ENCODE measurements around the gene JARID2.

Gene JARID2

DNA sequence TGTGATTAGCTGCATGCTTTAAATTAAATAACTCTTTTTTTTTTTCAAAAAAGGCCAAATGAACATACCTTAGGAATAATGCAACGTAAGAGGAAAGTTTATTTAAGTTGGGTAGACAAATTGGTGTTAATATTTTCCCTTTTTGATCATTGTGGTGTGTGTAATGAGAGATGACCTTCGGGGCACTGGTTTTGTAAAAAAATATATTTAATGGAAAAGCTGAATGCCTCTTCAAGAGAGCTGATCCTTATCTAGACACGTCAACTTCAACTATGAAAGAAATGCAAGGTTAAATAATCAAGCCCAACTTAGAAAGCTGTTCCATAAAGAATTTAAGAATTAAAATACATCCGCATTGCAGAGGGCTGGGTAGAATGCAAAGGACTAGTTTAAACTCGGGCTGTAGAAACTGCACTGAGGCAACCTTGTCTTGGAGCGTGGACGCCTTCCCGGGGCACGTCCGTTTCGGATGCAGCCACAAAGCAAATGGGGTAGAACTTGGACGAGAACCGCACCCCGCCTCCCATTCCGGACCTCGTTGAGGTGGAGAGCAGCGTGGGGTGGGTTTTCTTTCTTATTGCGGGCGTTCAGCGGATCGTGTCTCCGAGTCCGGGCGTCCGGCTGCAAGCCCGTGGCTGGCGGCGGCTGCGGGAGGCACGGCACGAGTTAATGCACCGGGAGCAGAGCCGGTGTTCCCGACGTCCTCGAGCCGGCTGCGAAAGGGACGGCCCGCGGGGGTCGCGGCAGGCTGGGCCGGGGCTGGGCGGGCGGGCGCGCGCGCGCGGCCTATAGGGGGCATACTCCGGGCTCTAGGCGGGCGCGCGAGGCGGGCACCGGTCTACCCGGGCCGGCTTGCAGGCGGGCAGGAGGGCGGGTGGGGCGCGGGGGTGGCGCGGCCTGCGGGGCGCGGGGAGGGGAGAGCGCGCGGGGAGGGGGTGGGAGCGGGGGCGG is 1.9 kb downstream of the JARID2 start:
- no peaks in the 10 kb centered on the region for H3K9me3 ChIP-seq (ENCODE audit: control insufficient read depth, insufficient read depth, low read depth, low read length)
- H3K4me1 ChIP-seq (ENCODE audit: control insufficient read depth, insufficient read depth, low read length), result peaks cover 44% of the 10 kb centered on the region
- H3K27ac ChIP-seq (ENCODE audit: low read depth, low read length), result peak overlapping the region; percentile 93
- peak overlapping the region; percentile 90 for H3K9ac ChIP-seq (ENCODE audit: low read length)
- H3K27me3 ChIP-seq (ENCODE audit: control insufficient read depth, insufficient read depth, low read length), result no peaks in the 10 kb centered on the region
- H3K36me3 ChIP-seq (ENCODE audit: control insufficient read depth, insufficient read depth, low read length), result peaks cover 15% of the 10 kb centered on the region
- peak overlapping the region; percentile 89 for H3K4me3 ChIP-seq (ENCODE audit: low read depth, low read length)

DNA sequence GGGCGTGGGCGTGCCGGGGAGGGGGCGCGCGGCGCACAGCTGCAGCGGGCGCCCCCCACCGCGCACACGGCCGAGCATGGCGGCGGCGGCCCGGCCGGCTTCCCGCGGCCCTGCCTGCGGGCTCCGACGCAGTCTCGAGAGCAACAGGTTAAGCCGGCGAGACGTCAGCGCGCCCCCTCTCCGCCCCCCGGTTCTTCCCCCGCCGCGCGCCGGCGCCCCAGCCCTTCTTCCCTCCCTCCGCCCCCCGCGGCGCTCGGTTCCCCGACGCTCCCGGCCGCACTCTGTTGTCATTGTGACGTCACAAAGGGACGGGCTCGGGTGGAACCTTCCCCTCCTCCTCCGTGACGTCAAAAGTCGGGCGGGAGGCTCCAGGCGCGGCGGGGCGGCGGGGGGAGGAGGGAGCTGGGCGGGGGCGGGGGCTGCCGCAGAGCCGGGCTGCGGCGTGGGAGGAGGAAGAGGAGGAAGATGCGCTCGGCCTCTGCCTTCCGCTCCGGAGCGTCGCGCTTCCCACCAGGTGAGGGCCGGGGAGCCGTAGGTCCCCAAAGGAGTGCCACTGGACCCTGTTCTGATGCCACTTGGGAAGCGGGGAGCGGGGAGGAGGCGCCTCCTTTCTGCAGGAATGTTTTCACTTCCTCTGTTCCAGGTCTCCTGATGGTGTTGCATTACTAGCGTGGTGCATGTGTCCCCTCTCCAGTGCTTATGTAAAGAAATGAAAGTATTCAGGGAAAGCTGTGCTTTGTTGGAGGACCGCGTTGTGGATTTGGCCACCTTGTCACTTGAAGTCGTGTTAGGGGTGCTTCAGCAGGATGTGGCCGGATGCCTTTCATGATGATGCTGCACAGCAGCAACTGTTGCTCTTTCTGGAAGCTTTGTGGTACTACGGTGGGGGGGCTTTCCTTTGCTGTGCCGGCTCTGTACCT is 2.8 kb downstream of the JARID2 start:
- Histone ChIP-seq H3K4me1 (ENCODE audit: control insufficient read depth, insufficient read depth, low read length) (peaks cover 42% of the 10 kb centered on the region), H3K4me3 (ENCODE audit: low read depth, low read length) (peak overlapping the region; percentile 84), H3K27ac (ENCODE audit: low read depth, low read length) (no peak overlapping the region), H3K9ac (ENCODE audit: low read length) (peak overlapping the region; percentile 78), H3K27me3 (ENCODE audit: control insufficient read depth, insufficient read depth, low read length) (no peaks in the 10 kb centered on the region), H3K36me3 (ENCODE audit: control insufficient read depth, insufficient read depth, low read length) (peaks cover 21% of the 10 kb centered on the region), H3K9me3 (ENCODE audit: control insufficient read depth, insufficient read depth, low read depth, low read length) (no peaks in the 10 kb centered on the region)

- peaks cover 45% of the 10 kb centered on the region for H3K4me1 ChIP-seq (ENCODE audit: control insufficient read depth, insufficient read depth, low read length)
- H3K4me3 ChIP-seq (ENCODE audit: low read depth, low read length), result peak overlapping the region; percentile 84
- H3K9ac ChIP-seq (ENCODE audit: low read length), result peak overlapping the region; percentile 78
- no peaks in the 10 kb centered on the region for H3K27me3 ChIP-seq (ENCODE audit: control insufficient read depth, insufficient read depth, low read length)
- H3K27ac ChIP-seq (ENCODE audit: low read depth, low read length), result no peak overlapping the region
- peaks cover 27% of the 10 kb centered on the region for H3K36me3 ChIP-seq (ENCODE audit: control insufficient read depth, insufficient read depth, low read length)
- H3K9me3 ChIP-seq (ENCODE audit: control insufficient read depth, insufficient read depth, low read depth, low read length), result no peaks in the 10 kb centered on the region
Measured at GRCh38 chr6:15249371-15250019, 3.6 kb downstream of the JARID2 start.

DNA sequence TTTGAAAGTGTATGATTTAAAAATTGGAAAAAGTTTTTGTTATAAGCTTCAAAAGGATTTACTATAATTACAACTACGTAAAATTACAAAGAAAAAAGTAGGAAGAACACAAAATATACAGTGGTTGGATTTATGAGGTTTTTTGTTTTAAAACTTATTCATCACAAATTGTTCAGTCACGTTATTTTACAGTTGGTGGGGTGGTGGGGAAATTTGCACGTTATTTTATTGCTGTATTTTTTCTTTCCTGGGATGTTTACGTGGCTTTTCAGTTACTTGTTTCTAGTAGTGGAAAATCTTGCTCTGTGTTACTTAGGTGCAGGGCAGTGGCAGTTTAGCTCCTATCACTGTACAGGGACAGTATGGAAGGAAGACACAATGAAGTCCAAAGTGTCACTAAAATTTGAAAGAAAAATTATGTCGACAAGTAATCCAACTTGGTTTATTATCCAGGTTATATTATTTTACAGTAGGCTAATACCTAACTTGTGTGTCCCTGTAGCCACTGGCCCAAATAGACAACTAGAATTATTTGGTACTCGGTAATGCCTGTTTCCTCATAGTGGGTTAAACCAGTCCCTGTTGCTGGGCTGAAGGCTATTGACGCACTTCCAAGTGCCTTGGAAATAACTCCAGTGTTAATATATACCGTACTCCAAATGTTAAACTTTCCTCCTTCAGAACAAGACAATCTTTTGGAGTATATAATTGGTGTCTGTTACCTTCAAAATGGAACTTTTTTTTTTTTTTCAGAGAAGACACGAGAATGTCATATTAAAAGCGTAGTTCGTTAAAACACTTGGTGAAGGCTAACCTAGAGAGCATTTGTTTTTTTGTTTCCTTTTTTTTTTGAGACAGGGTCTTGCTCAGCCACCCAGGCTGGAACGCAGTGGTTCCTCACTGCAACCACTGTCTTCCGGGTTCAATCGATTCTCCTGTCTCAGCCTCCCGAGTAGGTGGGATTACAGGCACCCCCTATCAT is 4.6 kb downstream of the JARID2 start:
- peak overlapping the region; percentile 84 for H3K4me3 ChIP-seq (ENCODE audit: low read depth, low read length)
- no peaks in the 10 kb centered on the region for H3K27me3 ChIP-seq (ENCODE audit: control insufficient read depth, insufficient read depth, low read length)
- no peaks in the 10 kb centered on the region for H3K9me3 ChIP-seq (ENCODE audit: control insufficient read depth, insufficient read depth, low read depth, low read length)
- no peak overlapping the region for H3K27ac ChIP-seq (ENCODE audit: low read depth, low read length)
- H3K4me1 ChIP-seq (ENCODE audit: control insufficient read depth, insufficient read depth, low read length), result peaks cover 55% of the 10 kb centered on the region
- H3K9ac ChIP-seq (ENCODE audit: low read length), result no peak overlapping the region
- H3K36me3 ChIP-seq (ENCODE audit: control insufficient read depth, insufficient read depth, low read length), result peaks cover 30% of the 10 kb centered on the region

- no peaks in the 10 kb centered on the region for H3K27me3 ChIP-seq (ENCODE audit: control insufficient read depth, insufficient read depth, low read length)
- H3K27ac ChIP-seq (ENCODE audit: low read depth, low read length), result no peak overlapping the region
- H3K4me1 ChIP-seq (ENCODE audit: control insufficient read depth, insufficient read depth, low read length), result peaks cover 72% of the 10 kb centered on the region
- no peaks in the 10 kb centered on the region for H3K9me3 ChIP-seq (ENCODE audit: control insufficient read depth, insufficient read depth, low read depth, low read length)
- H3K36me3 ChIP-seq (ENCODE audit: control insufficient read depth, insufficient read depth, low read length), result peaks cover 44% of the 10 kb centered on the region
- peak overlapping the region; percentile 32 for H3K4me3 ChIP-seq (ENCODE audit: low read depth, low read length)
- no peak overlapping the region for H3K9ac ChIP-seq (ENCODE audit: low read length)
Measured at GRCh38 chr6:15252195-15252594, 6.3 kb downstream of the JARID2 start.

DNA sequence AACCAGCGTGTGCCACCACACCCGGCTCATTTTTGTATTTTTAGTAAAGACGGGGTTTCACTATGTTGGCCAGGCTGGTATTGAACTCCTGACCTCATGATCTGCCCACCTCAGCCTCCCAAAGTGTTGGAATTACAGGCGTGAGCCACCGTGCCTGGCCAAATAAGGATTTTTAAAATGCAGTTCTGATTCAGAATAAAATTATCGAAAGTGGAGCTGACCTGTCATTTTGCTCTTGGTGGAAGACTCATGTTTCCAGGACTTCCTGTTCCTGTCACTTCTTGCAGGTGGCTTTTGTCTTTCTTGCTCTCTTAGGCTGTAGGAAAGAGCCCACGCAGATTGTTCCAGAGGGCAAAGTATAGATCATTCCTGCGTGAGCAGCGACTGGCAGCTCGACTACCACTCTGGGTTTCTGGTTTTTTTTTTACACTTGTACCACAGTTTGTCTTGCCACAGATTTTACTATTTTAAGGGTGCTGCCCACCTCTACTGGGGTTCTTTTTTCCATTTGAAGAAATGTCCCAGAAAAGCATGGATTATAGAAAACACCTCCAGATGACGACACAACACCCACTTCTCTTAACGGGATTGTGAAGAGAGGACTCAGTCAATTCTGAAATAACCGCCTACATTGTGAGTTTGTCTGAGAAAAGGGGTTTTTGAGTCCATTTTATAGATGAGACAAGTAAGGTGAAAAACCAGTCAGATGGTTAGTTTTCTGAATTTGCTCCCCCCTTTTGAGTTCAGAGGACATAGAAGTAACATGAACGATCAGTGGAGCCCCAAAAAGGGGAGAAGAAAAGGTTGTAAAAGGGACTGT is 7.5 kb downstream of the JARID2 start:
- Histone ChIP-seq H3K4me3 (ENCODE audit: low read depth, low read length) (peak overlapping the region; percentile 9; the same call in 1 of the 2 replicates), H3K27ac (ENCODE audit: low read depth, low read length) (no peak overlapping the region), H3K9ac (ENCODE audit: low read length) (no peak overlapping the region), H3K36me3 (ENCODE audit: control insufficient read depth, insufficient read depth, low read length) (peaks cover 49% of the 10 kb centered on the region), H3K27me3 (ENCODE audit: control insufficient read depth, insufficient read depth, low read length) (no peaks in the 10 kb centered on the region), H3K4me1 (ENCODE audit: control insufficient read depth, insufficient read depth, low read length) (peaks cover 83% of the 10 kb centered on the region), H3K9me3 (ENCODE audit: control insufficient read depth, insufficient read depth, low read depth, low read length) (no peaks in the 10 kb centered on the region)

- H3K9ac ChIP-seq (ENCODE audit: low read length), result no peak overlapping the region
- no peak overlapping the region for H3K27ac ChIP-seq (ENCODE audit: low read depth, low read length)
- no peaks in the 10 kb centered on the region for H3K27me3 ChIP-seq (ENCODE audit: control insufficient read depth, insufficient read depth, low read length)
- peaks cover 91% of the 10 kb centered on the region for H3K4me1 ChIP-seq (ENCODE audit: control insufficient read depth, insufficient read depth, low read length)
- peak overlapping the region; percentile 19 for H3K4me3 ChIP-seq (ENCODE audit: low read depth, low read length)
- H3K36me3 ChIP-seq (ENCODE audit: control insufficient read depth, insufficient read depth, low read length), result peaks cover 52% of the 10 kb centered on the region
- no peaks in the 10 kb centered on the region for H3K9me3 ChIP-seq (ENCODE audit: control insufficient read depth, insufficient read depth, low read depth, low read length)
Measured at GRCh38 chr6:15254070-15254975, 8.5 kb downstream of the JARID2 start.

DNA sequence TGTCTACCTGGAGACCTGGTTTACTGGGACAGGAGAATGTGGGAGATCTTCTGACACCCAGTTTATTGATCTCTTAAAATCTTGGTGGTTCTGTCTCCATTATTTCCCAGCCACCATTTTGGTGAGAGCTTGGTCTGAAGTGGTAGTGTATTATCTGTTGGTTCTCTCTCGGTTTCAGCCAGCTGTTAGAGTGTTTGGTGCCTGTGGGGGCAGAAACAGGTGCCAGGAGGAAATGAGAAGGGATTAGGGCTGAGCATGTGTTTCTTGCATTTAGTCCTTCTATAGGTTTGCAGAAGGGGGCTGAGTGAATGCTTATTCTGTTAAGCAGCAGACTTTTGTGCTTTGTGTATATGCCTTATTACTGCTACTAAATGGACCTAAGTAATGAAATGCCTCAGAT is 9.6 kb downstream of the JARID2 start:
- H3K9ac ChIP-seq (ENCODE audit: low read length), result no peak overlapping the region
- H3K36me3 ChIP-seq (ENCODE audit: control insufficient read depth, insufficient read depth, low read length), result peaks cover 51% of the 10 kb centered on the region
- no peak overlapping the region for H3K27ac ChIP-seq (ENCODE audit: low read depth, low read length)
- H3K27me3 ChIP-seq (ENCODE audit: control insufficient read depth, insufficient read depth, low read length), result no peaks in the 10 kb centered on the region
- peaks cover 91% of the 10 kb centered on the region for H3K4me1 ChIP-seq (ENCODE audit: control insufficient read depth, insufficient read depth, low read length)
- peak overlapping the region; percentile 19 for H3K4me3 ChIP-seq (ENCODE audit: low read depth, low read length)
- H3K9me3 ChIP-seq (ENCODE audit: control insufficient read depth, insufficient read depth, low read depth, low read length), result no peaks in the 10 kb centered on the region

DNA sequence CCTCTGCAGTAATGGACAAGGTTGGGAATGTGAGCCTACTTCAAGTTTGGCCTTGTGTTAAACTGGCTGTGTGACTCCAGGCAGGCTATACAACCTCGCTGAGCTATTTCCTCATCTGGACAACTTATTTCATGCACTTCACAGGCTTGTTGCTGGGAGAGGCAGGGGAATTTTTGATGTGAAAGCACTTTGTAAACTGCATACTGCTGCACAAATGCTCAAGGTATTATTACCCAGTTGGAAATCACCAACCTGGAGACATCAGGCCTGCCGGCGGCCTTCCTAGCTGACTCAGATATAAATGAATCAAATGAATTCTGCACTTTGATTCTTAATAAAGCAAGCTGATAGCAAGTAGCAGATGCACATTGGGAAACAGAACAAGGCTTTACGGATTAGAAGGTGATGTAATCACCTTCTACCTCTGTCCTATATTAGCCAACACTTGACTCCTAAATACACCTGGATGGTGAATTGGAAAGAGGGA is 10.1 kb downstream of the JARID2 start:
- H3K9ac ChIP-seq (ENCODE audit: low read length), result no peak overlapping the region
- no peak overlapping the region for H3K27ac ChIP-seq (ENCODE audit: low read depth, low read length)
- no peaks in the 10 kb centered on the region for H3K27me3 ChIP-seq (ENCODE audit: control insufficient read depth, insufficient read depth, low read length)
- peaks cover 51% of the 10 kb centered on the region for H3K36me3 ChIP-seq (ENCODE audit: control insufficient read depth, insufficient read depth, low read length)
- H3K9me3 ChIP-seq (ENCODE audit: control insufficient read depth, insufficient read depth, low read depth, low read length), result no peaks in the 10 kb centered on the region
- H3K4me1 ChIP-seq (ENCODE audit: control insufficient read depth, insufficient read depth, low read length), result peaks cover 93% of the 10 kb centered on the region
- H3K4me3 ChIP-seq (ENCODE audit: low read depth, low read length), result peak overlapping the region; percentile 19

Measured in HUES6 (cell line).